ENCODE data around the gene LAMB4.

- TF ChIP-seq, protein P1, sequence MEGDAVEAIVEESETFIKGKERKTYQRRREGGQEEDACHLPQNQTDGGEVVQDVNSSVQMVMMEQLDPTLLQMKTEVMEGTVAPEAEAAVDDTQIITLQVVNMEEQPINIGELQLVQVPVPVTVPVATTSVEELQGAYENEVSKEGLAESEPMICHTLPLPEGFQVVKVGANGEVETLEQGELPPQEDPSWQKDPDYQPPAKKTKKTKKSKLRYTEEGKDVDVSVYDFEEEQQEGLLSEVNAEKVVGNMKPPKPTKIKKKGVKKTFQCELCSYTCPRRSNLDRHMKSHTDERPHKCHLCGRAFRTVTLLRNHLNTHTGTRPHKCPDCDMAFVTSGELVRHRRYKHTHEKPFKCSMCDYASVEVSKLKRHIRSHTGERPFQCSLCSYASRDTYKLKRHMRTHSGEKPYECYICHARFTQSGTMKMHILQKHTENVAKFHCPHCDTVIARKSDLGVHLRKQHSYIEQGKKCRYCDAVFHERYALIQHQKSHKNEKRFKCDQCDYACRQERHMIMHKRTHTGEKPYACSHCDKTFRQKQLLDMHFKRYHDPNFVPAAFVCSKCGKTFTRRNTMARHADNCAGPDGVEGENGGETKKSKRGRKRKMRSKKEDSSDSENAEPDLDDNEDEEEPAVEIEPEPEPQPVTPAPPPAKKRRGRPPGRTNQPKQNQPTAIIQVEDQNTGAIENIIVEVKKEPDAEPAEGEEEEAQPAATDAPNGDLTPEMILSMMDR (IDR thresholded peaks at IDR 0.05; ENCODE audit: low read length), result no peak
- TF ChIP-seq EZH2phosphoT487 (IDR thresholded peaks at IDR 0.05; ENCODE audit: low read length) (no peak), EZH2 (optimal IDR thresholded peaks at IDR 0.05; ENCODE audit: low read depth, low read length) (no peak)
Measured at GRCh38 chr7:108087778-108088177, 42.4 kb downstream of the LAMB4 start.
